CD8-positive, alpha-beta memory T cell (primary cell): ENCODE measurements around the gene UBXN6. TPM values are rescaled to one million over a fixed set of nuclear protein-coding genes. Genes with fewer than 3 reads are reported as not detected.
A peak's percentile ranks its signal among the peaks of the same experiment; 100 is the strongest.

Experiments used
- CTCF ChIA-PET: fragments of 350-600 bp; sonication (Branson Sonifier 250); formaldehyde crosslinking; loops from one replicate; lab custom pipeline; 2021; ENCODE audit warnings: antibody characterized with exemption; lab: Charles Lee
- POLR2A ChIA-PET: fragments of 350-600 bp; sonication (Branson Sonifier 250); formaldehyde crosslinking; loops from one replicate; lab custom pipeline; 2021; ENCODE audit warnings: antibody characterized with exemption; lab: Charles Lee
- DNase-seq, 5 donors: peaks; one replicate each; pipeline versions ENCODE4 v3.0.0 to v3.0.0-alpha.2; 2020 to 2022; ENCODE audit warnings: mixed read lengths in 1 of 5
- H3K27ac ChIP-seq: one replicate; pipeline ENCODE4 v1.7.0; 2013; ENCODE audit warnings: low read depth, mild to moderate bottlenecking, low read length, moderate library complexity
- H3K27me3 ChIP-seq: 2 replicates; pipeline ENCODE4 v1.7.0; 2013; ENCODE audit warnings: low read length, mild to moderate bottlenecking; ENCODE audit not compliant: insufficient read depth, poor library complexity, severe bottlenecking
- H3K36me3 ChIP-seq: 2 replicates; pipeline ENCODE4 v1.7.0; 2013; ENCODE audit warnings: mild to moderate bottlenecking, low read length, moderate library complexity; ENCODE audit not compliant: insufficient read depth
- H3K4me1 ChIP-seq: 2 replicates; pipeline ENCODE4 v1.7.0; 2013; ENCODE audit warnings: mild to moderate bottlenecking, low read length, moderate library complexity; ENCODE audit not compliant: insufficient read depth
- H3K4me3 ChIP-seq: 2 replicates; pipeline ENCODE4 v1.7.0; 2013; ENCODE audit warnings: mild to moderate bottlenecking, low read length
- H3K9me3 ChIP-seq: 2 replicates; pipeline ENCODE4 v1.7.0; 2013; ENCODE audit warnings: mild to moderate bottlenecking, low read length
- H3K27ac Mint-ChIP-seq, 8 donors: one replicate each; pipeline ENCODE4 v1.8.0; 2020 to 2021; ENCODE audit warnings: mixed read lengths in 8 of 8, mild to moderate bottlenecking in 6 of 8, inconsistent platforms in 3 of 8, moderate library complexity in 3 of 8
- H3K27me3 Mint-ChIP-seq, 2 donors: one replicate each; pipeline ENCODE4 v1.8.0; 2020 to 2021; ENCODE audit warnings: mixed read lengths in 2 of 2, mild to moderate bottlenecking in 1 of 2, moderate library complexity in 1 of 2
- H3K36me3 Mint-ChIP-seq, 3 donors: one replicate each; pipeline ENCODE4 v1.8.0; 2020 to 2021; ENCODE audit warnings: mixed read lengths in 3 of 3, inconsistent platforms in 1 of 3, mild to moderate bottlenecking in 1 of 3
- H3K4me1 Mint-ChIP-seq, 3 donors: one replicate each; pipeline ENCODE4 v1.8.0; 2020 to 2021; ENCODE audit warnings: mixed read lengths in 3 of 3, inconsistent platforms in 1 of 3, mild to moderate bottlenecking in 1 of 3
- H3K4me3 Mint-ChIP-seq, 7 donors: one replicate each; pipeline ENCODE4 v1.8.0; 2020 to 2021; ENCODE audit warnings: mixed read lengths in 7 of 7, mild to moderate bottlenecking in 6 of 7, moderate library complexity in 4 of 7, inconsistent platforms in 2 of 7
- H3K9me3 Mint-ChIP-seq, 5 donors: one replicate each; pipeline ENCODE4 v1.8.0; 2020 to 2022; ENCODE audit warnings: mixed read lengths in 5 of 5, mild to moderate bottlenecking in 3 of 5, moderate library complexity in 2 of 5, inconsistent platforms in 1 of 5
- polyA plus RNA-seq: library from polyadenylated mRNA; unstranded; fragments of 300-500 nt; fragmentation: Illumina TruSeq; gene quantifications from one replicate; pipeline ENCODE4 v1.2.3, GENCODE V29; 2021
- total RNA-seq, 2 experiments: library from RNA; stranded (reverse); gene quantifications; one replicate each; pipeline ENCODE4 v1.2.3, GENCODE V29; 2021

UBXN6 gene
- total and polyA plus RNA-seq, 3 experiments from 2014 or later, result 5.2 to 60.0 (median 56.6) TPM

DNA sequence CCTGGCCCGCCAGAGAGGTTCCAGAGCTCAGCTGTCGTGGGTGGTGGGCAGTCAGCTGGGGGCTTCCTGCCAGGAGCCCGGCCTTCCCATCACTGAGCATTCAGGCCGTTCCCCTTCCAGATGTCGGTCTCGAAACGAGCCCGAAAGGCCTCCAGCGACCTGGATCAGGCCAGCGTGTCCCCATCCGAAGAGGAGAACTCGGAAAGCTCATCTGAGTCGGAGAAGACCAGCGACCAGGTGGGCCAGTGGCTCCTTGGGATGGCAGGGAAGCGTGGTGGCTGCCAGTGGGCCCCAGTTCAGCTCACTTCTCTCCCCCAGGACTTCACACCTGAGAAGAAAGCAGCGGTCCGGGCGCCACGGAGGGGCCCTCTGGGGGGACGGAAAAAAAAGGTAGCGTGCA is 33.9 kb upstream of the UBXN6 start:
- H3K4me1 ChIP-seq, result no peaks in the 10 kb centered on the region
- H3K4me3 ChIP-seq, result no peak overlapping the region
- Mint-ChIP-seq H3K9me3 (no peaks in the 10 kb centered on the region), H3K27ac (no peak overlapping the region), H3K36me3 (peaks cover 4 to 53% (median 12%) of the 10 kb centered on the region in 3 donors), H3K4me3 (no peak overlapping the region), H3K4me1 (peaks cover 0 to 3% (median 0%) of the 10 kb centered on the region in 3 donors), H3K27me3 (no peaks in the 10 kb centered on the region)
- no peak overlapping the region for H3K27ac ChIP-seq
- peaks cover 18% of the 10 kb centered on the region for H3K36me3 ChIP-seq
- no peak for DNase-seq
- ChIA-PET POLR2A (no interaction called here), CTCF (no interaction called here)
- H3K9me3 ChIP-seq, result no peaks in the 10 kb centered on the region
- no peaks in the 10 kb centered on the region for H3K27me3 ChIP-seq

DNA sequence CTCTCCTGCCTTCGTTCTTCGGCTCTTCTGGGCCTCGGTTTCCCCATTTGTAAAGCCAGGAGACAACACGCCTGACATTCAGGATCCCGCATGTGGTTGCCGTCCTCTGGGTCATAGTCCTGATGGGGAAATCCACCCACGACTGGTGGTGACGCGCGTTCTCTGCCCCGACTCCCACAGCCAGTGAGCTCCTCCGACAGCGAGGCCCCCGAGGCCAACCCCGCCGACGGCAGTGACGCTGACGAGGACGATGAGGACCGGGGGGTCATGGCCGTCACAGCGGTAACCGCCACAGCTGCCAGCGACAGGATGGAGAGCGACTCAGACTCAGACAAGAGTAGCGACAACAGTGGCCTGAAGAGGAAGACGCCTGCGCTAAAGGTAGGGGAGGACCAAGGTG is 30.9 kb upstream of the UBXN6 start:
- no peak for DNase-seq
- H3K27me3 Mint-ChIP-seq, result no peaks in the 10 kb centered on the region
- peaks cover 7 to 44% (median 16%) of the 10 kb centered on the region in 3 donors for H3K36me3 Mint-ChIP-seq
- ChIA-PET POLR2A (no interaction called here), CTCF (no interaction called here)
- H3K9me3 Mint-ChIP-seq, result no peaks in the 10 kb centered on the region
- no peaks in the 10 kb centered on the region for H3K9me3 ChIP-seq
- H3K4me1 Mint-ChIP-seq, result peaks cover 0 to 6% (median 0%) of the 10 kb centered on the region in 3 donors
- H3K4me1 ChIP-seq, result no peaks in the 10 kb centered on the region
- no peak overlapping the region for H3K4me3 Mint-ChIP-seq
- H3K27ac Mint-ChIP-seq, result no peak overlapping the region
- no peak overlapping the region for H3K4me3 ChIP-seq
- H3K27ac ChIP-seq, result no peak overlapping the region
- peaks cover 18% of the 10 kb centered on the region for H3K36me3 ChIP-seq
- no peaks in the 10 kb centered on the region for H3K27me3 ChIP-seq

DNA sequence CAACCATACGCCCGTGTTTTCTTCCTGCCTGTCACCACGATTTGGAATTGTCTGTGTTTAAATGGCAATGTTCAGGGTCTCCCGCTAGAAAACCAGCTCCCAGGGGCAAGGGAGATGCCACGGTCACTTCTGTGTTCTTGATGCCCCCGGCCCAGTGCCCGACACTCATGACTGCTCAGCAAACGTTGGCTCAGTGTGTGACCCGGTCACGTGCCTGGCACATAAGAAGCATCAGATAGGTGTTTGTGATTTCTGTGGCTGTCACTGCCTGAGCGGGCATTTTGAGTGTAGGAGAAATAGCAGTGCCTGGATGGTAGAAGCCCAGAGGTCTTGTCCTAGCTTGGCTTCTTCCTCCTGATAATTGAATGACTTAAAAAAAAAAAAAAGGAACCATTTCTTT is 30.0 kb upstream of the UBXN6 start:
- peaks cover 14% of the 10 kb centered on the region for H3K36me3 ChIP-seq
- no peak for DNase-seq
- no peaks in the 10 kb centered on the region for H3K9me3 ChIP-seq
- H3K4me1 ChIP-seq, result no peaks in the 10 kb centered on the region
- peaks cover 7 to 49% (median 16%) of the 10 kb centered on the region in 3 donors for H3K36me3 Mint-ChIP-seq
- no peak overlapping the region for H3K27ac ChIP-seq
- H3K27me3 ChIP-seq, result no peaks in the 10 kb centered on the region
- ChIA-PET CTCF (no interaction called here), POLR2A (interaction anchor here (0.6 kb wide), 1 partner anchor 1185 kb away, joined by 3 read pairs; no protein-coding TSS in a partner anchor)
- H3K4me3 ChIP-seq, result no peak overlapping the region
- no peak overlapping the region for H3K27ac Mint-ChIP-seq
- no peaks in the 10 kb centered on the region for H3K9me3 Mint-ChIP-seq
- no peak overlapping the region for H3K4me3 Mint-ChIP-seq
- H3K27me3 Mint-ChIP-seq, result no peaks in the 10 kb centered on the region
- peaks cover 0 to 6% (median 0%) of the 10 kb centered on the region in 3 donors for H3K4me1 Mint-ChIP-seq

DNA sequence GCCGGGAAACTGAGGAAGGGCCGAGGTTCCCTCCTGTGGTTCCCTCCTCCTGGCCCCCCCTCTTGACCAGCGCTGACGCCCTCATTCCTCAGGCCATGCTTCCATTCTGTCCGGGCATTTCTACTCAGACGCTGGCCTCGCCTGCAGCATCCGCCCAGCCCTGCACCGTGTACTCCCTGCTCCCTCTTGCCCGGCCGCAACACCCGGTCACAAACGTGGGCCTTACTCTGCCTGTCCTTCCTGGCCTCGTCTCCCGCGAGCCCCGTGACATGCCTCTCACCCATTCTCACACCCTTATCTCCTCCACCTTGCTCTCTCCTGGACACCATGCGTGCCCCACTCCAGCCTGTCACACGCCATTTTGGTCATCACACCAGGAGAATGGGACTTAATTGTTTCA is 25.8 kb upstream of the UBXN6 start:
- no peak overlapping the region for H3K27ac Mint-ChIP-seq
- Histone ChIP-seq H3K36me3 (no peaks in the 10 kb centered on the region), H3K27me3 (no peaks in the 10 kb centered on the region), H3K27ac (no peak overlapping the region), H3K9me3 (no peaks in the 10 kb centered on the region), H3K4me3 (no peak overlapping the region), H3K4me1 (no peaks in the 10 kb centered on the region)
- H3K4me1 Mint-ChIP-seq, result peaks cover 0 to 8% (median 0%) of the 10 kb centered on the region in 3 donors
- ChIA-PET CTCF (no interaction called here), POLR2A (no interaction called here)
- H3K4me3 Mint-ChIP-seq, result no peak overlapping the region
- peaks cover 6 to 33% (median 7%) of the 10 kb centered on the region in 3 donors for H3K36me3 Mint-ChIP-seq
- DNase-seq, result no peak
- no peaks in the 10 kb centered on the region for H3K27me3 Mint-ChIP-seq
- H3K9me3 Mint-ChIP-seq, result no peaks in the 10 kb centered on the region

DNA sequence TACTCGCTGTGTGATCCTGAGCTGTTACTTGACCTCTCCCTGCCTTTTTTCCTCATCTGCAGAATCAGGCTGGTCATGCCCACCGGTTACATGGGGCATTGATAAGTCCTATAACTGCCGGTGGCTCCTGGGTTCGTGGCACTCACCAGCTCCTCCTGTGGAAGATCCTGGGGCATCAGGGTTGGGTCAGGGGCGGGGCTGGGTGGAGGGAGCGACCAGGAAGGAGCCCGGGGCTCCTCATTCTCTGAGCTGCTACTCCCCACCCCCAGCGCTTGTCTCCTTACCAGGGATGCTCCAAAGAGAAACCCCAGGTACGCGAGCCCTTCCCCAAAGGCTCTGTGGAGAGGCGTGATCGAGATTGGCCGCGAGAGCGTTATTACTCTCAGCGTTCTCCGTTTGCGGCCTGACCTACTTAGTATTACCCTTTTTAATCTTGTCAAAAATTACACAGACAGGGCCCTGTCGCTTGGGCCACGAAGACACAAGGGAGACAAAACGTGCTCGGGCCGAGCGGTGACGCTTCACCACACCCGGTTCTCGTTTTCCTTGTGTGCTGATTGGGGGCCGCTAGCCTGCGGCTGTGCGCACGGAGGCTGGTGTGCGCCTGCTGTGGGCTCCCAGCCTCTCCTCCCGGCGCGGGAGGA is 25.2 kb upstream of the UBXN6 start:
- Histone ChIP-seq H3K27me3 (no peaks in the 10 kb centered on the region), H3K9me3 (no peaks in the 10 kb centered on the region), H3K4me1 (no peaks in the 10 kb centered on the region), H3K36me3 (no peaks in the 10 kb centered on the region), H3K27ac (no peak overlapping the region), H3K4me3 (no peak overlapping the region)
- H3K4me1 Mint-ChIP-seq, result peaks cover 0 to 8% (median 0%) of the 10 kb centered on the region in 3 donors
- ChIA-PET CTCF (no interaction called here), POLR2A (no interaction called here)
- no peak overlapping the region for H3K27ac Mint-ChIP-seq
- DNase-seq, result no peak
- no peaks in the 10 kb centered on the region for H3K27me3 Mint-ChIP-seq
- H3K36me3 Mint-ChIP-seq, result peaks cover 5 to 32% (median 7%) of the 10 kb centered on the region in 3 donors
- H3K9me3 Mint-ChIP-seq, result no peaks in the 10 kb centered on the region
- H3K4me3 Mint-ChIP-seq, result no peak overlapping the region

- no peak for DNase-seq
- H3K36me3 Mint-ChIP-seq, result peaks cover 0 to 27% (median 5%) of the 10 kb centered on the region in 3 donors
- peaks cover 11 to 19% (median 16%) of the 10 kb centered on the region in 3 donors for H3K4me1 Mint-ChIP-seq
- ChIA-PET CTCF (interaction anchor here (0.6 kb wide), 1 partner anchor 201 kb away, joined by 4 read pairs; no protein-coding TSS in a partner anchor), POLR2A (no interaction called here)
- Histone ChIP-seq H3K27ac (no peak overlapping the region), H3K9me3 (no peaks in the 10 kb centered on the region), H3K4me1 (peaks cover 17% of the 10 kb centered on the region), H3K27me3 (no peaks in the 10 kb centered on the region), H3K36me3 (peaks cover 6% of the 10 kb centered on the region), H3K4me3 (no peak overlapping the region)
- no peaks in the 10 kb centered on the region for H3K27me3 Mint-ChIP-seq
- H3K27ac Mint-ChIP-seq, result peak overlapping the region in 1 of 8 donors; percentile 17
- H3K9me3 Mint-ChIP-seq, result no peaks in the 10 kb centered on the region
- H3K4me3 Mint-ChIP-seq, result peak overlapping the region in 1 of 7 donors; percentile 1
Measured at GRCh38 chr19:4477034-4477801, 19.6 kb upstream of the UBXN6 start.

GRCh38 chr19:4474514-4475022 is 17.0 kb upstream of the UBXN6 start:
- H3K27me3 Mint-ChIP-seq, result no peaks in the 10 kb centered on the region
- Histone ChIP-seq H3K4me1 (peaks cover 17% of the 10 kb centered on the region), H3K9me3 (no peaks in the 10 kb centered on the region), H3K36me3 (peaks cover 6% of the 10 kb centered on the region), H3K27me3 (no peaks in the 10 kb centered on the region), H3K27ac (no peak overlapping the region), H3K4me3 (no peak overlapping the region)
- DNase-seq, result peak in 1 of 5 donors; percentile 12
- peak overlapping the region in 3 of 8 donors; percentile 21 to 68 (median 52) for H3K27ac Mint-ChIP-seq
- peak overlapping the region in 6 of 7 donors; percentile 32 to 78 (median 58) for H3K4me3 Mint-ChIP-seq
- peaks cover 0 to 25% (median 5%) of the 10 kb centered on the region in 3 donors for H3K36me3 Mint-ChIP-seq
- POLR2A ChIA-PET, result interaction anchor here (0.5 kb wide), 1 partner anchor 951 kb away, joined by 4 read pairs; no protein-coding TSS in a partner anchor
- peaks cover 15 to 25% (median 22%) of the 10 kb centered on the region in 3 donors for H3K4me1 Mint-ChIP-seq
- CTCF ChIA-PET, result no interaction called here
- H3K9me3 Mint-ChIP-seq, result no peaks in the 10 kb centered on the region
